ENCODE results near the gene LRRC28. TPM values are rescaled to one million over a fixed set of nuclear protein-coding genes. Genes with fewer than 3 reads are reported as not detected.
A peak's percentile ranks its signal among the peaks of the same experiment; 100 is the strongest.

Gene LRRC28
- total and polyA plus RNA-seq, 2 experiments from 2014 or later: 24.9 to 45.5 TPM

DNA sequence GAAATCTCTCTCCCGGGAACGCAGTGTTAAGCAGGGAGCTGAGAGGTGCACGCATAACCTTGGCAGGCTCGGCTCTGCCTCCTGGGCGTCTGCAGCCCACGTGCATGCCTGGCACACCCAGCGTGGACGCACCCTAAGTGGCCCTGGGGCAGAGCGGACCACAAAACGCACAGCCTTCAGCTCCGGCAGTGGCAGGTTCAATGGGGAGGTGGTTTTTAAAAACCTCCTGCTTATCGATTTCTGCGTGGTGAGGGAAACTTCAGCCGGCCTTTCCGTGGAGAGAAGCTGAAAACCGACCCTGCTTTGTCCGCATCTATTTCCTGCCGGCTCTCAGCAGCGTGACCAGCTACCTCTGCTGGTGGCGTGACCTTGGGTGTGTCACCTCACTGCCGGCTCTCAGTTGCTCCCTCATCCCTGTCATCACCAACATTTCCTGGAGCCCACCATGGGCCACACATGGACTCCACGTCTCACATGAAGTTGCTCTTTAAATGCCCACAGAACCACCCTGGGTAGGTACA is 179.7 kb downstream of the LRRC28 start:
- Histone ChIP-seq H3K9me3 (ENCODE audit: low read depth) (no peaks in the 10 kb centered on the region), H3K4me1 (ENCODE audit: low read depth) (no peaks in the 10 kb centered on the region), H3K27me3 (no peaks in the 10 kb centered on the region), H3K27ac (no peak overlapping the region), H3K4me3 (no peak overlapping the region), H3K36me3 (no peaks in the 10 kb centered on the region)
- no peak for DNase-seq (ENCODE audit: low read depth in 1 of 2, low spot score in 1 of 2)
- TF ChIP-seq, protein P1, sequence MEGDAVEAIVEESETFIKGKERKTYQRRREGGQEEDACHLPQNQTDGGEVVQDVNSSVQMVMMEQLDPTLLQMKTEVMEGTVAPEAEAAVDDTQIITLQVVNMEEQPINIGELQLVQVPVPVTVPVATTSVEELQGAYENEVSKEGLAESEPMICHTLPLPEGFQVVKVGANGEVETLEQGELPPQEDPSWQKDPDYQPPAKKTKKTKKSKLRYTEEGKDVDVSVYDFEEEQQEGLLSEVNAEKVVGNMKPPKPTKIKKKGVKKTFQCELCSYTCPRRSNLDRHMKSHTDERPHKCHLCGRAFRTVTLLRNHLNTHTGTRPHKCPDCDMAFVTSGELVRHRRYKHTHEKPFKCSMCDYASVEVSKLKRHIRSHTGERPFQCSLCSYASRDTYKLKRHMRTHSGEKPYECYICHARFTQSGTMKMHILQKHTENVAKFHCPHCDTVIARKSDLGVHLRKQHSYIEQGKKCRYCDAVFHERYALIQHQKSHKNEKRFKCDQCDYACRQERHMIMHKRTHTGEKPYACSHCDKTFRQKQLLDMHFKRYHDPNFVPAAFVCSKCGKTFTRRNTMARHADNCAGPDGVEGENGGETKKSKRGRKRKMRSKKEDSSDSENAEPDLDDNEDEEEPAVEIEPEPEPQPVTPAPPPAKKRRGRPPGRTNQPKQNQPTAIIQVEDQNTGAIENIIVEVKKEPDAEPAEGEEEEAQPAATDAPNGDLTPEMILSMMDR (IDR thresholded peaks at IDR 0.05; ENCODE audit: low read depth, low read length): no peak

DNA sequence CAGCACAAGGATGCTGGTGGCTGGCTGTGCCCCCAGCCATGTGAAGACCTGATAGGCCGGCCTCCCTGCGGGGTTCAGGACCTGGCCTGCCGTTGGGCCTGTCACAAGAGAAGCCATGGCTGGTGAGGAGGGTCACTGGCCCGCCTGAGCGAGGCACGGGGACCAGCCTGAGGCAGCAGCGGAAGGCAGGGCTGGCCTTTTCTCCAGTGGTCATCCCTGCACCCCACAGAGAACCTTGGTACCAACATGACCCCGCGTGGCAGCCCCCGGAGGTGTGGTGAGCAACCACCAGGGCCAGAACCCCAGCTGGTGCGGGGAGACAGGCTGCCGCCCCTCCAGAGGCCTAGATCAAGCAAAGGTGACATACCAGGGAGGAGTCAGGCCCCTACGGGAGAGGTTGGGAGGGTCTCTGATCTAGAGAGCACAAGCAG is 180.4 kb downstream of the LRRC28 start:
- no peak for DNase-seq (ENCODE audit: low read depth in 1 of 2, low spot score in 1 of 2)
- H3K27me3 ChIP-seq: no peaks in the 10 kb centered on the region
- no peak overlapping the region for H3K27ac ChIP-seq
- TF ChIP-seq, protein P1 (IDR thresholded peaks at IDR 0.05; ENCODE audit: low read depth, low read length): no peak
- no peaks in the 10 kb centered on the region for H3K4me1 ChIP-seq (ENCODE audit: low read depth)
- H3K4me3 ChIP-seq: no peak overlapping the region
- no peaks in the 10 kb centered on the region for H3K36me3 ChIP-seq
- H3K9me3 ChIP-seq (ENCODE audit: low read depth): no peaks in the 10 kb centered on the region

DNA sequence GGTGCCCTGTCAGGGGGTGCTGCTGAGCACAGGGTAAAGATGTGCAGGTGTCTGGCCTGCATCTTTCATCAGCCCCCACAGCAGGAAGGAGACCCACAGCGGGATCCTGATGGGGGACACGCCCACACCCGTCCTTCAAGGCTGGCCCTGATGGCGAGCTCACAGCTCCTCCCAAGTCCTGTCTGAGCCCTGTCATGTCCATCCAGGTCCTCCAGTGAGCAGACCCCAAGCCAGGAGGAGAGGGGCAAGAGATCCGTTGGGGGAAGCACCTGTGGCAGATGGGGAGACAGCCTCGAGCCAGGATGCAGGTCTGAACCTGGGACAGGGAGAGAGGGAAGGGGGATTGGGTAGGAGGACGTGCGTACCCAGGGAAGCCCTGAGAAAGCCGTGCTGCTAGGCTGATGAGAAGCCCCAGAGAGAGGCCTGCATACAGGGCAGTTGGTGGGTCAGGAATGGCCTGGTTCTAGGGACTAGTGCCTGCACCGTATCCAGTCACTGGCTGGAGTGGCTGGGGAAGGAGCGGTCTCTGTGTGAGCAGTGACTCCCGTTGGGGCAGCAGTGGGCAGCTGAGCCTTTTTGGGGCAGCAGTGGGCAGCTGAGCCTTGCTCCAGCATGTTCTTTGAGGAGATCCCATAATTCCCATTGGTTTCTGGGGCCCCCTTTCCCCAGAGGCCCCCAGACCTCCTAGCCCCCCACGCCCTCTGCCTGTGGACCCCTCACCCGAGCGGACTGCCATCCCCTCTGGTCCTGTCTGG is 181.2 kb downstream of the LRRC28 start:
- no peaks in the 10 kb centered on the region for H3K9me3 ChIP-seq (ENCODE audit: low read depth)
- DNase-seq (ENCODE audit: low read depth in 1 of 2, low spot score in 1 of 2): no peak
- H3K4me1 ChIP-seq (ENCODE audit: low read depth): no peaks in the 10 kb centered on the region
- TF ChIP-seq, protein P1 (IDR thresholded peaks at IDR 0.05; ENCODE audit: low read depth, low read length): no peak
- no peaks in the 10 kb centered on the region for H3K27me3 ChIP-seq
- H3K27ac ChIP-seq: no peak overlapping the region
- no peaks in the 10 kb centered on the region for H3K36me3 ChIP-seq
- H3K4me3 ChIP-seq: no peak overlapping the region

DNA sequence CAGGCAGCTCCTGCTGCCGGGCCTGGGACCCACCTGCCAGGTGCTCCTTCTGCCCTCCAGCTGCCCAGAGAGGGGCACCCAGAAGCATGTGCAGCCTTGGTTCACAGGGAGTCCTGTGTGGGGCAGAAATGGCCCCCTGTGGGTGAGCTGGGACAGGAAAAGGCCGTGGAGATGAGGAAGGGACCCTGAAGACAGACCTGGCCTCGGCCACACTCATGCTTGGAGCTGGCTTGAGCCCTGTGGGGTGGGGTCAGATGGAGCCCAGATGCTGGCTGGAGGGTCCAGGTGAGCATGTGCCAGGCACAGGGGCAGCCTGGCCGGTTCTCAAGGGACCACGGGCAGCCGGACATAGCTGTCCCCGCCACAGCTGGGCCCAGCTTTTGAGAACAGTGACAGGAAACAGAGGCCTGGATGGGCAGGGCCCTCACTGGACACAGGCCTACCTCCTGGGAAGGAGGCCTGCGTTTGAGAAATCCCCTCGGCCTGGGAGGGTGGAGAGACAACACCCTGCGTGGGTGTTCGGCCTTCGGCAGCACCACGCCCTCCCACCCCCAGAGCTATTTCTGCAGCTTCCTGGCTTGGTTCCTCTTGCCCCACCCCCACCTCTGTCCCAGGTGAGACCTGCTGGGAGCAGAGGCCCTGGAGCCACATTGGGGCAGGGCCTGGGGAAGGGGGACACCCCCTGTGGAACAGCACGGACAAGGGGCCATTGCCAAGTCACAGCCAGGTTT is 181.9 kb downstream of the LRRC28 start:
- peak in 1 of 2 donors; percentile 44 for DNase-seq (ENCODE audit: low read depth in 1 of 2, low spot score in 1 of 2)

DNA sequence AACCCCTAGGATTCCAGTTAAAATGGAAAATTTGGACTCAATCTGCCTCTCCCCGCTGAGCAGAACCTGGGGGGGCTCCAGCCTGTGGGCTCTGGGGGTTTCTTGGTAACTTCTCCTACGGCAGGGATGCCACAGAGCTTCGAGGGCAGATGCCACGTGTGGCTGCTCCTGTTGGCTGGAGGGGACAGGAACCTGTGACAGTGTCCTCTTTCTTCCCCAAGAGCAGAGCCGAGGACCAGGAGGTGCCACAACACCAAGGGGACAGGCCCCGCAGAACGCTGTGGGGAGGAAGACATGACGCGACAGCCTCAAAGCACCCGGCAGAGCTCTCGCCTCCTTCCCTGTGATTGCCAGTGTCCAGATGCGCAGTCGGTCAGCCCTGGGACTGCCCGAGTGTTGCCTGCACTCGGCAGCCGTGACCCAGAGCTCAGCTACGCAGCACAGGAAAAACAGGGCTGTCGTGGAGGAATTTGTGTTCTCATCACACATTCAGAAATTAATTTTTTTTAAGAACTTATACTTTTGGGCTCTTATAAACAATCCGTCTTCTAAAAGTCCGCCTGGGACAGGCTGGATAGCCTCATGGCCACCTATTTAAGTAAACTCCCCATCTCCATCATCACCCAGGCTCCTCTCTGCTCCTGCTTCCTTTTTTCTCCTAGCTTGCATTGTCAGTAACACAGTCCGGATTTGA is 182.6 kb downstream of the LRRC28 start:
- TF ChIP-seq, protein P1 (IDR thresholded peaks at IDR 0.05; ENCODE audit: low read depth, low read length): no peak
- no peak for DNase-seq (ENCODE audit: low read depth in 1 of 2, low spot score in 1 of 2)
- H3K4me1 ChIP-seq (ENCODE audit: low read depth): no peaks in the 10 kb centered on the region

More for the DNA sequence above, 181.9 kb downstream of the LRRC28 start:
- Histone ChIP-seq H3K36me3 (no peaks in the 10 kb centered on the region), H3K4me3 (no peak overlapping the region), H3K27me3 (no peaks in the 10 kb centered on the region), H3K9me3 (ENCODE audit: low read depth) (no peaks in the 10 kb centered on the region), H3K4me1 (ENCODE audit: low read depth) (no peaks in the 10 kb centered on the region), H3K27ac (no peak overlapping the region)
- TF ChIP-seq, protein P1 (IDR thresholded peaks at IDR 0.05; ENCODE audit: low read depth, low read length): no peak

More for the DNA sequence above, 182.6 kb downstream of the LRRC28 start:
- Histone ChIP-seq H3K9me3 (ENCODE audit: low read depth) (no peaks in the 10 kb centered on the region), H3K27me3 (no peaks in the 10 kb centered on the region), H3K36me3 (no peaks in the 10 kb centered on the region), H3K4me3 (no peak overlapping the region), H3K27ac (no peak overlapping the region)
